ENCODE measurements around the gene TEX55. TPM values are rescaled to one million over a fixed set of nuclear protein-coding genes. Genes with fewer than 3 reads are reported as not detected.

Gene TEX55
- total RNA-seq, 1 donor from 2014 or later = not detected

- no peak overlapping the region for H3K4me3 Mint-ChIP-seq (ENCODE audit: unreplicated experiment)
- no peak overlapping the region for H3K27ac Mint-ChIP-seq (ENCODE audit: unreplicated experiment)
- H3K27me3 Mint-ChIP-seq (ENCODE audit: unreplicated experiment) = no peaks in the 10 kb centered on the region
These were observed 5.5 kb upstream of the TEX55 start for GRCh38 chr3:119140466-119140865.

GRCh38 chr3:119145128-119145499, 851 bp upstream of the TEX55 start:
- DNase-seq = no peak
- no peaks in the 10 kb centered on the region for H3K27me3 Mint-ChIP-seq (ENCODE audit: unreplicated experiment)
- no peaks in the 10 kb centered on the region for H3K4me1 Mint-ChIP-seq (ENCODE audit: low read depth, unreplicated experiment)
- no peak overlapping the region for H3K27ac Mint-ChIP-seq (ENCODE audit: unreplicated experiment)
- H3K9me3 Mint-ChIP-seq (ENCODE audit: unreplicated experiment) = no peaks in the 10 kb centered on the region
- TF ChIP-seq, protein P1, sequence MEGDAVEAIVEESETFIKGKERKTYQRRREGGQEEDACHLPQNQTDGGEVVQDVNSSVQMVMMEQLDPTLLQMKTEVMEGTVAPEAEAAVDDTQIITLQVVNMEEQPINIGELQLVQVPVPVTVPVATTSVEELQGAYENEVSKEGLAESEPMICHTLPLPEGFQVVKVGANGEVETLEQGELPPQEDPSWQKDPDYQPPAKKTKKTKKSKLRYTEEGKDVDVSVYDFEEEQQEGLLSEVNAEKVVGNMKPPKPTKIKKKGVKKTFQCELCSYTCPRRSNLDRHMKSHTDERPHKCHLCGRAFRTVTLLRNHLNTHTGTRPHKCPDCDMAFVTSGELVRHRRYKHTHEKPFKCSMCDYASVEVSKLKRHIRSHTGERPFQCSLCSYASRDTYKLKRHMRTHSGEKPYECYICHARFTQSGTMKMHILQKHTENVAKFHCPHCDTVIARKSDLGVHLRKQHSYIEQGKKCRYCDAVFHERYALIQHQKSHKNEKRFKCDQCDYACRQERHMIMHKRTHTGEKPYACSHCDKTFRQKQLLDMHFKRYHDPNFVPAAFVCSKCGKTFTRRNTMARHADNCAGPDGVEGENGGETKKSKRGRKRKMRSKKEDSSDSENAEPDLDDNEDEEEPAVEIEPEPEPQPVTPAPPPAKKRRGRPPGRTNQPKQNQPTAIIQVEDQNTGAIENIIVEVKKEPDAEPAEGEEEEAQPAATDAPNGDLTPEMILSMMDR (IDR thresholded peaks at IDR 0.05; ENCODE audit: partially characterized antibody, unreplicated experiment) = no peak
- H3K36me3 Mint-ChIP-seq (ENCODE audit: unreplicated experiment) = no peaks in the 10 kb centered on the region
- no peak overlapping the region for H3K4me3 Mint-ChIP-seq (ENCODE audit: unreplicated experiment)

More at GRCh38 chr3:119140466-119140865, 5.5 kb upstream of the TEX55 start:
- Mint-ChIP-seq H3K9me3 (ENCODE audit: unreplicated experiment) (peaks cover 5% of the 10 kb centered on the region), H3K36me3 (ENCODE audit: unreplicated experiment) (peaks cover 4% of the 10 kb centered on the region), H3K4me1 (ENCODE audit: low read depth, unreplicated experiment) (no peaks in the 10 kb centered on the region)
- TF ChIP-seq, protein P1 (IDR thresholded peaks at IDR 0.05; ENCODE audit: partially characterized antibody, unreplicated experiment) = no peak
- no peak for DNase-seq

GRCh38 chr3:119146578-119147375, 812 bp downstream of the TEX55 start:
- Mint-ChIP-seq H3K9me3 (ENCODE audit: unreplicated experiment) (no peaks in the 10 kb centered on the region), H3K4me3 (ENCODE audit: unreplicated experiment) (no peak overlapping the region), H3K27me3 (ENCODE audit: unreplicated experiment) (no peaks in the 10 kb centered on the region), H3K4me1 (ENCODE audit: low read depth, unreplicated experiment) (no peaks in the 10 kb centered on the region), H3K27ac (ENCODE audit: unreplicated experiment) (no peak overlapping the region), H3K36me3 (ENCODE audit: unreplicated experiment) (no peaks in the 10 kb centered on the region)
- TF ChIP-seq, protein P1 (IDR thresholded peaks at IDR 0.05; ENCODE audit: partially characterized antibody, unreplicated experiment) = no peak
- DNase-seq = no peak

- H3K36me3 Mint-ChIP-seq (ENCODE audit: unreplicated experiment) = no peaks in the 10 kb centered on the region
- TF ChIP-seq, protein P1 (IDR thresholded peaks at IDR 0.05; ENCODE audit: partially characterized antibody, unreplicated experiment) = no peak
- H3K27me3 Mint-ChIP-seq (ENCODE audit: unreplicated experiment) = no peaks in the 10 kb centered on the region
- no peaks in the 10 kb centered on the region for H3K9me3 Mint-ChIP-seq (ENCODE audit: unreplicated experiment)
- no peak overlapping the region for H3K4me3 Mint-ChIP-seq (ENCODE audit: unreplicated experiment)
- H3K4me1 Mint-ChIP-seq (ENCODE audit: low read depth, unreplicated experiment) = no peaks in the 10 kb centered on the region
- H3K27ac Mint-ChIP-seq (ENCODE audit: unreplicated experiment) = no peak overlapping the region
- DNase-seq = no peak
These were observed 1.5 kb downstream of the TEX55 start for GRCh38 chr3:119147494-119147893.

GRCh38 chr3:119148493-119149180, 2.7 kb downstream of the TEX55 start:
- TF ChIP-seq, protein P1 (IDR thresholded peaks at IDR 0.05; ENCODE audit: partially characterized antibody, unreplicated experiment) = no peak
- no peaks in the 10 kb centered on the region for H3K9me3 Mint-ChIP-seq (ENCODE audit: unreplicated experiment)
- no peak for DNase-seq
- H3K27me3 Mint-ChIP-seq (ENCODE audit: unreplicated experiment) = no peaks in the 10 kb centered on the region
- H3K4me1 Mint-ChIP-seq (ENCODE audit: low read depth, unreplicated experiment) = no peaks in the 10 kb centered on the region
- no peak overlapping the region for H3K4me3 Mint-ChIP-seq (ENCODE audit: unreplicated experiment)
- H3K27ac Mint-ChIP-seq (ENCODE audit: unreplicated experiment) = no peak overlapping the region
- no peaks in the 10 kb centered on the region for H3K36me3 Mint-ChIP-seq (ENCODE audit: unreplicated experiment)
